ENCODE results near the gene SH3BGRL3. TPM values are rescaled to one million over a fixed set of nuclear protein-coding genes. Genes with fewer than 3 reads are reported as not detected.

The SH3BGRL3 gene
- total and polyA plus RNA-seq, 2 of the 13 experiments (the other 11 are each of a cell fraction or from before 2014, with no cell fraction given): 11.4 to 12.2 TPM

DNA sequence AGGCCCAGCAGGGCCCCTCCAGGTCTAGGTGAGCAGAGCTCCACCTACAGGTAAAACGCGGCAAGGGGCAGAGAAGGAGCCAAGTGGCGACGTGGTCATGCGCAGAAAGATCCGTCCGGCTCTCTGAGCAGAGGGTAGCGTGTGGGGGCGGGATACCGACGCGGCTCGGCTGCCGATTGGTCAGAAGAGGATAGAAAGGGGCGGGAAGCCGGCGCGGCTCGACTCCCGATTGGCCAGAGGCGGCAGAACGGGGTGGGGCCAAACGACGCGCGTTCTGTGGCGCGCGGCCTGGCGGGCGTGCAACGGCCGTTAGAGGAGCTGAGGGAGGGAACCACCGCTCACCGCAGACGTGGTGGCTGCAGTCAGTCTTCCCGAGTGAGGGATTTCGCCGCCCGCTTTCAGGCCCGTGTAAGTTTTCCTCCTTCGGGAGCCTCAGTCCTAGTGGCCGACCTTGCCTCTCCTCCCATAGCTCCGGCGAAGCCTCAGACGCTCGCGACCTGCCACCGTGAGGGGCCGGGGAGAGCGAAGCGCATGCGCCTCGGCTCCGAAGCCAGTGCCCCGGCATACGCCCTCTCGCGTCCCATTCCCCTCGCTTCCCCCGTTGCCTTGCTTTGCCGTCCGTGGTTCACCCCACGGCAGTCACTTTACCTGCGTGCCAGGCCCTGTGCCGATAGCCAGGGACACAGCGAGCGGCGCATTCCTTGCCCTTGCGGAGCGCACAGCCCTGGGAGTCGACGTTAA, 45.8 kb upstream of the SH3BGRL3 start, which contains the start of gene CEP85 (continued):
- TF ChIP-seq, protein P1, sequence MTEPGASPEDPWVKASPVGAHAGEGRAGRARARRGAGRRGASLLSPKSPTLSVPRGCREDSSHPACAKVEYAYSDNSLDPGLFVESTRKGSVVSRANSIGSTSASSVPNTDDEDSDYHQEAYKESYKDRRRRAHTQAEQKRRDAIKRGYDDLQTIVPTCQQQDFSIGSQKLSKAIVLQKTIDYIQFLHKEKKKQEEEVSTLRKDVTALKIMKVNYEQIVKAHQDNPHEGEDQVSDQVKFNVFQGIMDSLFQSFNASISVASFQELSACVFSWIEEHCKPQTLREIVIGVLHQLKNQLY (CRISPR knock-in tag; IDR thresholded peaks at IDR 0.05): peak; percentile 38; the same call in 1 of the 2 replicates
- no peak for TF ChIP-seq USF2 (IDR thresholded peaks at IDR 0.05; ENCODE audit: low read depth, low read length)
- TF ChIP-seq USF2 (CRISPR knock-in tag; IDR thresholded peaks at IDR 0.05; ENCODE audit: borderline replicate concordance): peak; percentile 36; the same call in 1 of the 2 replicates
- TF ChIP-seq KDM5A (IDR thresholded peaks at IDR 0.05; ENCODE audit: borderline replicate concordance, low read length): peak; percentile 59; the same call in 1 of the 2 replicates
- peak; percentile 63; the same call in 1 of the 2 replicates for TF ChIP-seq ZNF607 (CRISPR knock-in tag; IDR thresholded peaks at IDR 0.05; ENCODE audit: borderline replicate concordance)
- TF ChIP-seq ZNF782 (CRISPR knock-in tag; IDR thresholded peaks at IDR 0.05; ENCODE audit: borderline replicate concordance): peak; percentile 66; the same call in 1 of the 2 replicates
- 0 out of 2 replicates have a peak, but pooled peaks have one; percentile 48 for TF ChIP-seq ZNF142 (CRISPR knock-in tag; IDR thresholded peaks at IDR 0.05)
- peak; percentile 56; the same call in 1 of the 2 replicates for TF ChIP-seq NFKB2 (CRISPR knock-in tag; IDR thresholded peaks at IDR 0.05; ENCODE audit: borderline replicate concordance)
- no peak for TF ChIP-seq RERE (CRISPR knock-in tag; IDR thresholded peaks at IDR 0.05; ENCODE audit: low read depth)
- 0 out of 2 replicates have a peak, but pooled peaks have one; percentile 48 for TF ChIP-seq SMYD3 (CRISPR knock-in tag; IDR thresholded peaks at IDR 0.05)
- TF ChIP-seq HOXA3 (CRISPR knock-in tag; IDR thresholded peaks at IDR 0.05): 0 out of 2 replicates have a peak, but pooled peaks have one; percentile 12
